CD4-positive, alpha-beta T cell (primary cell): Measurements from ENCODE around the gene PDSS2. TPM values are rescaled to one million over a fixed set of nuclear protein-coding genes. Genes with fewer than 3 reads are reported as not detected.

ENCODE experiments used
- ATAC-seq: fragments of 200-7000 bp; cut with Tn5 transposase; one replicate; pipeline ENCODE4 v1.10.0; 2022; ENCODE audit warnings: mild to moderate bottlenecking; ENCODE audit not compliant: poor library complexity
- CTCF ChIA-PET: fragments of 350-600 bp; sonication (Branson Sonifier 250); formaldehyde crosslinking; loops from one replicate; lab custom pipeline; 2021; ENCODE audit warnings: antibody characterized with exemption, inconsistent platforms; lab: Charles Lee
- POLR2A ChIA-PET: fragments of 350-600 bp; sonication (Branson Sonifier 250); formaldehyde crosslinking; loops from one replicate; lab custom pipeline; 2021; ENCODE audit warnings: antibody characterized with exemption, inconsistent platforms; lab: Charles Lee
- DNase-seq, 14 experiments: peaks; one replicate each; pipeline ENCODE4 v3.0.0-alpha.2; 2013 to 2020; ENCODE audit warnings: mixed read lengths in 2 of 14
- H3K27ac ChIP-seq, 2 donors: one replicate each; pipeline versions ENCODE4 v1.5.1 to v1.7.0; 2013; ENCODE audit warnings: low read length in 2 of 2, low read depth in 1 of 2, mild to moderate bottlenecking in 1 of 2
- H3K27me3 ChIP-seq, 2 experiments: 1 replicate in 1 of 2; 2 replicates in 1 of 2; pipeline versions ENCODE4 v1.6.1 to v1.7.0; 2013; ENCODE audit warnings: low read length in 2 of 2, control low read depth in 1 of 2, mild to moderate bottlenecking in 1 of 2, moderate library complexity in 1 of 2; ENCODE audit not compliant: insufficient read depth in 2 of 2, control insufficient read depth in 1 of 2
- H3K36me3 ChIP-seq: one replicate; pipeline ENCODE4 v1.6.1; 2013; ENCODE audit warnings: low read length, control low read depth; ENCODE audit not compliant: insufficient read depth
- H3K4me1 ChIP-seq: one replicate; pipeline ENCODE4 v1.6.1; 2013; ENCODE audit warnings: low read length, control low read depth; ENCODE audit not compliant: insufficient read depth
- H3K4me3 ChIP-seq: one replicate; pipeline ENCODE4 v1.5.1; 2013; ENCODE audit warnings: mild to moderate bottlenecking, low read length, moderate library complexity
- H3K9me3 ChIP-seq, 2 experiments: 1 replicate in 1 of 2; 2 replicates in 1 of 2; pipeline versions ENCODE4 v1.6.1 to v1.7.0; 2013; ENCODE audit warnings: low read length in 2 of 2, mild to moderate bottlenecking in 2 of 2, control low read depth in 1 of 2, moderate library complexity in 1 of 2; ENCODE audit not compliant: control insufficient read depth in 1 of 2, insufficient read depth in 1 of 2
- H3K27ac Mint-ChIP-seq: one replicate; pipeline ENCODE4 v1.8.0; 2020; ENCODE audit warnings: mixed read lengths
- H3K27me3 Mint-ChIP-seq: one replicate; pipeline ENCODE4 v1.8.0; 2021; ENCODE audit warnings: mixed read lengths
- H3K36me3 Mint-ChIP-seq: one replicate; pipeline ENCODE4 v1.8.0; 2021; ENCODE audit warnings: low read depth, mixed read lengths
- H3K4me1 Mint-ChIP-seq: one replicate; pipeline ENCODE4 v1.8.0; 2021; ENCODE audit warnings: low read depth, mixed read lengths
- H3K4me3 Mint-ChIP-seq: one replicate; pipeline ENCODE4 v1.8.0; 2020; ENCODE audit warnings: mild to moderate bottlenecking, mixed read lengths
- H3K9me3 Mint-ChIP-seq: one replicate; pipeline ENCODE4 v1.8.0; 2020; ENCODE audit warnings: mixed read lengths
- CTCF ChIP-seq: fragments of 200-600 bp; IDR thresholded peaks from one replicate; pipeline ENCODE4 v1.8.0; 2022; ENCODE audit warnings: antibody characterized with exemption, mild to moderate bottlenecking
- intact Hi-C, 2 experiments: fragments of 100-400 bp; cut with DNase I in 1 of 2; cut with micrococcal nuclease in 1 of 2; formaldehyde crosslinking; loops; one replicate each; pipeline versions ENCODE4 v1.15.1 to v1.9.0; 2023 to 2025; cut with DNase I, micrococcal nuclease
- total RNA-seq, 174 experiments: library from RNA in 2 of 174; stranded (reverse) in 2 of 174; gene quantifications; one replicate each; pipeline ENCODE4 v1.2.3 and lab custom pipeline; 2021 to 2026

PDSS2 gene
- total RNA-seq, 2 experiments from 2014 or later: 5.8 to 6.6 TPM

- TF ChIP-seq CTCF: no peak
- Histone ChIP-seq H3K4me3 (no peak overlapping the region), H3K36me3 (no peaks in the 10 kb centered on the region), H3K27ac (no peak overlapping the region), H3K4me1 (no peaks in the 10 kb centered on the region), H3K27me3 (no peaks in the 10 kb centered on the region), H3K9me3 (no peaks in the 10 kb centered on the region)
- ATAC-seq (no peak), DNase-seq (no peak)
- no peaks in the 10 kb centered on the region for H3K36me3 Mint-ChIP-seq
- H3K27me3 Mint-ChIP-seq: no peaks in the 10 kb centered on the region
- CTCF ChIA-PET: no interaction called here
- H3K9me3 Mint-ChIP-seq: no peaks in the 10 kb centered on the region
- H3K4me1 Mint-ChIP-seq: no peaks in the 10 kb centered on the region
- intact Hi-C loops: no loop called here
- H3K27ac Mint-ChIP-seq: no peak overlapping the region
- no peak overlapping the region for H3K4me3 Mint-ChIP-seq
- POLR2A ChIA-PET: no interaction called here
Observed at GRCh38 chr6:107123501-107123900, 335.9 kb downstream of the PDSS2 start.

DNA sequence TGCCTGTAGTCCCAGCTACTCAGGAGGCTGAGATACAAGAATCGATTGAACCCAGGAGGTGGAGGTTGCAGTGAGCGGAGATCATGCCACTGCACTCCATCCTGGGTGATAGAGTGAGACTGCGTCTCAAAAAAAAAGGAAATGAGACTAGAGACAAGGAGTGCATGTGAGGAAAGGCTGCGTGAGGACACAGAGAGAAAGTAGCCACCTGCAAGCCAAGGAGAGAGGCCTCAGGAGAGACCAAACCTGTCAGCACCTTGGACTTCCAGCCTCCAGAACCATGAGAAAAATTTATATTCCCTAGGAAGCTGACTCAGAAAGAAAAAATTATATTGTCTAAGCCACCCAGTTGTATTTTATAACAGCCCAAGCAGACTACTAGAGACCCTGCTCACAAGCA, 336.6 kb downstream of the PDSS2 start:
- Mint-ChIP-seq H3K4me3 (no peak overlapping the region), H3K36me3 (no peaks in the 10 kb centered on the region), H3K4me1 (no peaks in the 10 kb centered on the region), H3K9me3 (no peaks in the 10 kb centered on the region), H3K27ac (no peak overlapping the region), H3K27me3 (no peaks in the 10 kb centered on the region)
- no peak for DNase-seq
- H3K27me3 ChIP-seq: no peaks in the 10 kb centered on the region
- H3K36me3 ChIP-seq: no peaks in the 10 kb centered on the region
- POLR2A ChIA-PET: no interaction called here
- no peaks in the 10 kb centered on the region for H3K4me1 ChIP-seq
- CTCF ChIA-PET: no interaction called here
- no peak for ATAC-seq
- no peak overlapping the region for H3K4me3 ChIP-seq
- no peak for TF ChIP-seq CTCF
- H3K27ac ChIP-seq: no peak overlapping the region
- H3K9me3 ChIP-seq: no peaks in the 10 kb centered on the region
- intact Hi-C loops: no loop called here

GRCh38 chr6:107121964-107122495, 337.3 kb downstream of the PDSS2 start:
- Mint-ChIP-seq H3K36me3 (no peaks in the 10 kb centered on the region), H3K27ac (no peak overlapping the region), H3K27me3 (no peaks in the 10 kb centered on the region), H3K9me3 (no peaks in the 10 kb centered on the region), H3K4me1 (no peaks in the 10 kb centered on the region), H3K4me3 (no peak overlapping the region)
- H3K27ac ChIP-seq: no peak overlapping the region
- H3K4me1 ChIP-seq: no peaks in the 10 kb centered on the region
- H3K4me3 ChIP-seq: no peak overlapping the region
- DNase-seq (no peak), ATAC-seq (no peak)
- no peaks in the 10 kb centered on the region for H3K9me3 ChIP-seq
- TF ChIP-seq CTCF: no peak
- no peaks in the 10 kb centered on the region for H3K36me3 ChIP-seq
- intact Hi-C loops: no loop called here
- POLR2A ChIA-PET: no interaction called here
- H3K27me3 ChIP-seq: no peaks in the 10 kb centered on the region
- CTCF ChIA-PET: no interaction called here
